Subcutaneous adipose tissue (tissue), 4 donors: Measurements from ENCODE around the gene KRTAP5-3. TPM values are rescaled to one million over a fixed set of nuclear protein-coding genes. Genes with fewer than 3 reads are reported as not detected.

Experiments
- total RNA-seq, 4 donors: library from RNA; depleted of rRNA; stranded (reverse); fragments of >200 nt; gene quantifications; one replicate each; pipeline ENCODE4 v1.1.0, GENCODE V29; 2016
- TF ChIP-seq, protein P1 (sequence below): fragments of 450-650 bp; IDR thresholded peaks from one replicate; pipeline ENCODE4 v1.5.1; 2016; ENCODE audit warnings: low read depth, mild to moderate bottlenecking, control low read depth, antibody characterized with exemption, moderate library complexity

Gene KRTAP5-3
- total RNA-seq, 4 donors from 2014 or later, result not detected

- TF ChIP-seq, protein P1, sequence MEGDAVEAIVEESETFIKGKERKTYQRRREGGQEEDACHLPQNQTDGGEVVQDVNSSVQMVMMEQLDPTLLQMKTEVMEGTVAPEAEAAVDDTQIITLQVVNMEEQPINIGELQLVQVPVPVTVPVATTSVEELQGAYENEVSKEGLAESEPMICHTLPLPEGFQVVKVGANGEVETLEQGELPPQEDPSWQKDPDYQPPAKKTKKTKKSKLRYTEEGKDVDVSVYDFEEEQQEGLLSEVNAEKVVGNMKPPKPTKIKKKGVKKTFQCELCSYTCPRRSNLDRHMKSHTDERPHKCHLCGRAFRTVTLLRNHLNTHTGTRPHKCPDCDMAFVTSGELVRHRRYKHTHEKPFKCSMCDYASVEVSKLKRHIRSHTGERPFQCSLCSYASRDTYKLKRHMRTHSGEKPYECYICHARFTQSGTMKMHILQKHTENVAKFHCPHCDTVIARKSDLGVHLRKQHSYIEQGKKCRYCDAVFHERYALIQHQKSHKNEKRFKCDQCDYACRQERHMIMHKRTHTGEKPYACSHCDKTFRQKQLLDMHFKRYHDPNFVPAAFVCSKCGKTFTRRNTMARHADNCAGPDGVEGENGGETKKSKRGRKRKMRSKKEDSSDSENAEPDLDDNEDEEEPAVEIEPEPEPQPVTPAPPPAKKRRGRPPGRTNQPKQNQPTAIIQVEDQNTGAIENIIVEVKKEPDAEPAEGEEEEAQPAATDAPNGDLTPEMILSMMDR, result no peak
Measured at GRCh38 chr11:1640076-1640946, 32.0 kb upstream of the KRTAP5-3 start.

GRCh38 chr11:1639666-1640065, 31.4 kb upstream of the KRTAP5-3 start:
- TF ChIP-seq, protein P1, result no peak

- TF ChIP-seq, protein P1, result no peak
Measured at GRCh38 chr11:1639102-1639620, 30.9 kb upstream of the KRTAP5-3 start.

- TF ChIP-seq, protein P1, result no peak
Measured at GRCh38 chr11:1638344-1638743, 30.1 kb upstream of the KRTAP5-3 start.

DNA sequence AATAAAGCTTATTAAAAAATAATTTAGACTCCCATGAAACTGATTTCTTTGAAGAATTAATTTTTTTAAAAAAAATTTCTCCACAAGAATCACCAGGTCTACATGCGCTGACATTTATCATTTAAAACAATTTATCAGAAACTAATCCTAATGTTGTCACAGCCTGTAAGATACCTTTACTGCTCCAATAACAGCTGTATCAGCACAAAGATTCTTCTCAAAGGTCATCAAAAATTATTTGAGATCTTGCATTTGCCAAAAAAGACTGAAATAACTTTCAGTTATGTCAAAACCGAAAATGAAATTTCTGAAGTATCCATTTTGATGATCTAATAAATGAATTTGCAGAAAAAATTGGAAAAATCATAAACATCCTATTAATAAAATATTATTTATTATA, 29.4 kb upstream of the KRTAP5-3 start:
- TF ChIP-seq, protein P1, result no peak

- TF ChIP-seq, protein P1, result no peak
Measured at GRCh38 chr11:1636291-1636950, 28.2 kb upstream of the KRTAP5-3 start.

- TF ChIP-seq, protein P1, result no peak
Measured at GRCh38 chr11:1633864-1634263, 25.6 kb upstream of the KRTAP5-3 start.
